Fibroblast of villous mesenchyme (primary cell): ENCODE measurements around the gene SMIM5. TPM values are rescaled to one million over a fixed set of nuclear protein-coding genes. Genes with fewer than 3 reads are reported as not detected.
"Not testable (repeated sequence)": the region's sequence is repeated elsewhere in the genome, so short reads cannot be mapped to it uniquely, and the experiment has no call there.

Experiments
- DNase-seq: peaks from one replicate; pipeline ENCODE4 v3.0.0-alpha.2; 2010; ENCODE audit warnings: low read depth
- H3K4me3 ChIP-seq: 2 replicates; pipeline ENCODE4 v1.5.1; 2011; ENCODE audit warnings: low read depth, mild to moderate bottlenecking, low read length
- CTCF ChIP-seq: IDR thresholded peaks from 2 replicates; pipeline ENCODE4 v1.5.1; 2012; ENCODE audit warnings: low read depth, mild to moderate bottlenecking, low read length; ENCODE audit not compliant: insufficient read depth
- total RNA-seq: library from RNA; depleted of rRNA; stranded (reverse); fragments of >200 nt; gene quantifications from 2 replicates; pipeline ENCODE4 v1.2.3, GENCODE V29; 2012

Gene SMIM5
- total RNA-seq, 1 donor, result under 0.01 TPM

DNA sequence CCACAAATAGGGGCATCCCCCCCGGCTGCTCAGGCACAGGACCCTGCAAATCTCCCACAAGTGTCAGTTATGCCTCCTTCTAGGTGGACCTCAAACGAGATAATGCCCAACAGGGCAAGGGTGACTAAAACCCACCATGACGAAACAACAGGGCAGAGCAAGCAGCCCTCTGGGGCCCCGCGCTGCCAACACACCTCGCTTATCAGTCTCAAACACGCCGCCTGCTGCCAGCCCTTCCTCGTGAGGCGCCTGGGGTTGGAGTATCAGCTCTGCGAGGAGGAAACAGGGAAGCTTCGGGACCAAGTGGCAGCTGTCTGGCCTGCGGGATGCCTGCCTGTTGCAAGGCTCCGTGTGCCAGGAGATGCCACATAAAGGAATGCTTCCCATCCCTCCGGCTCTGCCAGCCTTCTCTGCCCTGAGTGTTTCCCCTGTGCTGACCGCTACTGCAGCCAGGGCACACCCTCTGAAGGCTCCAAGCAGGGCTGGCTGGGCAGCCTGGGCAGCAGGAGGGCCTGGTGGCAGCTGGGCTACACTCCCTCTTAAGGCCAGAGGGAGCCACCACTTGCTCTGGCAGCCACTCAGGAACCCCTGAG lies 2.5 kb downstream of the SMIM5 start:
- no peak for TF ChIP-seq CTCF
- H3K4me3 ChIP-seq, result no peak overlapping the region
- DNase-seq, result no peak

GRCh38 chr17:75636381-75637142 lies 3.3 kb downstream of the SMIM5 start:
- no peak for TF ChIP-seq CTCF
- DNase-seq, result no peak
- H3K4me3 ChIP-seq, result no peak overlapping the region

GRCh38 chr17:75637143-75637538 lies 3.9 kb downstream of the SMIM5 start:
- no peak for DNase-seq
- no peak overlapping the region for H3K4me3 ChIP-seq
- no peak for TF ChIP-seq CTCF

DNA sequence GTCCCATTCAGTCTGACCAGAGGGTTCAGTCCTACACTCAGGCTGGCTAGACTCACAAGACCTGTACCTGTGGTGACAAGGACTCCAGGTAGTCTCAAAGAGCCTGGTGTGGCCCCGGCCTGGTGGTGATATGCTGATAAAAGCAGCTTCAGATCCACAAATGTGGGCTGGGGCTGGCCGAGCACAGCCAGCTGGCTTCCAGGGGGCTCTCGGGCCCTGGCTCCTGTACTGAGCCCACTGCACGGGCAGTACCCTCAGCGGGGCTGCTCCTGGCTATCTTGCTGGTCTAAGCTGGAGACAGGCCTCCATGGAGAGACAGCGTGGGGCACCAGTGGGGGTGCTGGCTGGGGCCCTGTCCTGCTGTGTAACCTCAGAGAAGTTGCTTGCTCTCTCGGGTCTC lies 4.3 kb downstream of the SMIM5 start:
- DNase-seq, result no peak
- no peak overlapping the region for H3K4me3 ChIP-seq
- no peak for TF ChIP-seq CTCF

GRCh38 chr17:75638039-75638438 lies 4.8 kb downstream of the SMIM5 start:
- DNase-seq, H3K4me3 ChIP-seq: not testable (repeated sequence)

- DNase-seq, result no peak
- no peak for TF ChIP-seq CTCF
- H3K4me3 ChIP-seq, result no peak overlapping the region
Measured at GRCh38 chr17:75638893-75639292, 5.7 kb downstream of the SMIM5 start.

- no peak for DNase-seq
- H3K4me3 ChIP-seq, result no peak overlapping the region
- TF ChIP-seq CTCF, result no peak
Measured at GRCh38 chr17:75639327-75639726, 6.1 kb downstream of the SMIM5 start.
